Measurements from ENCODE around the gene MARCHF5.
"Not testable (repeated sequence)": the region's sequence is repeated elsewhere in the genome, so short reads cannot be mapped to it uniquely, and the experiment has no call there.

Gene MARCHF5

DNA sequence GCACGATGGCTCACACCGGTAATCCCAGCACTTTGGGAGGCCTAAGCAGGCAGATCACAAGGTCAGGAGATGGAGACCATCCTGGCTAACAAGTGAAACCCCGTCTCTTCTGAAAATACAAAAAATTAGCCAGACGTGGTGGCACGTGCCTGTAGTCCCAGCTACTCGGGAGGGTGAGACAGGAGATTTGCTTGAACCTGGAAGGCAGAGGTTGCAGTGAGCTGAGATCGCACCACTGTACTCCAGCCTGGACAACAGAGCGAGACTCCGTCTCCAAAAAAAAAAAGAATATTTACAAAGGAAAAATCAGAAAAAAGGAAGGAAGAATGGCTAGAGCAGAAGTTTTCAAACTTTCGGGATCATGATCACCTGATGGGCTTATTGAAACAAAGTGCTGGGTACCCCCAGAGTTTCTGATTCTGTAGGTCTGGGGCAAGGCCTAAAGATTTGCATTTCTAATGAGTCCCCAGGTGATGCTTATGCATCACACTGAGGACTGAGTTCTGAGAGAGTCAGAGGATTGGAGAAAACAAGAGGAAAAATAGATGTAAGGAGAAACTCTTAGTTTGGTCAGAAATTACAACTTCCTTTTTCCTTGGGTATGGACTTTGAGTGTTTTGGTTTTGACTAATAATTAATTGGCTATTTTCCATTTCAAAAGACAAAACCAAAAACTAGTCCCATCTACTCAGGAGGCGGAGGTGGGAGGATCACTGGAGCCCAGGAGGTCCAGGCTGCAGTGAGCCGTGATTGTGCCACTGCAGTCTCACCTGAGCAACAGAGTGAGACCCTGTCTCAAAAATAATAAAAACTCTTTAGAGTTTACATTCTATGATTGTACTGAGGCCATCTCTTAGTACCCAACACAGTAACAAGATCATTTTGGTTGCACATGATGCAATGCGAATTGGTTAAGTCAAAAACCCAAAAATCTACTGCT, 14.4 kb downstream of the MARCHF5 start:
- DNase-seq, result no peak

DNA sequence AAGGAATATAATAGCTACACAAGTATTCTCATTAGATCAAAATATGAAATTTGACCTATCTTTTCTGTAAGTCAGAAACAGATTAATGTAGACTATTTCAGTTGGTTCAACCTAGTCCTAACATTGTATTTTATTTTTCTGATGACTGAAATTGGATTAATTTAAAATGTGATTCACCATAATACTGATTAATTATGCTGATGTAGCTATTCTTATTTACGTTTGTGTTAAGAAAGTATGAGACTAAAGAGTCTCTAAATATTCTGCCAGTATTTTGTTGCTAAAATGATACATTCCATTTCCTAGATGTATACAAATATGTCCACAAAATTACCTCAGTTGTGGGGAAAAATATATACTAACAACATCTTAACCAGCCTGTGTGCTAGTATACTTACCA, 18.3 kb downstream of the MARCHF5 start:
- no peak for DNase-seq

DNA sequence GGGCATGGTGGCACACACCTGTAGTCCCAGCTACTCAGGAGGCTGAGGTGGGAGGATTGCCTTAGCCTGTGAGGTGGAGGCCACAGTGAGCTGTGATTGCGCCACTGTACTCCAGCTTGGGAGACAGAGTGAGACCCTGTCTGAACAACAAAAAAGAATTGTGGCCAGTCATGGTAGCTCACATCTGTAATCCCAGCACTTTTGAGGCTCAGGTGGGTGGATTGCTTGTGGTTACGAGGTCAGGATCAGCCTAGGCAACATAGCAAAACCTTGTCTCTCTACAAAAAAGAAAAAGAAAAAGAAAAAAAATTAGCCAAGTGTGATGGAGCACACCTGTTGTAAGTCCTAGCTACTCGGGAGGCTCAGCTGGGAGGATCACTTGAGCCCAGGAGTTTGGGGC, 22.8 kb downstream of the MARCHF5 start:
- no peak for DNase-seq

DNA sequence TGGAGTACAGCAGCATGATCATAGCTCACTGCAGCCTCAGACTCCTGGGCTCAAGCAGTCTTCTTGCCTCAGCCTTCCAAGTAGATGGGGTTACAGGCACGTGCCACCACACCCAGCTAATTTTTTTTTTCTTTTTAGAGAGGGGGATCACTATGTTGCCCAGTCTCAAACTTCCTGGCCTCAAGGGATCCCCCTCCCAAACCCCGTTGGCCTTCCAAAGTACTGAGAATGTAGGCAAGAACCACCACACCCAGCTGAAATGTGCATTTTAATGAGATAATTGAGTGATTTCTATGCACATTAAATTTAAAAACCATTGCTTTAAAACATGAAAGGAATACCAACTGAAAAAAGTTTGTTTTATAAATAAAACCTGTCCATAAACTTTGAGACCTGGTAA, 25.6 kb downstream of the MARCHF5 start:
- no peak for DNase-seq

GRCh38 chr10:92323079-92323478, 32.1 kb downstream of the MARCHF5 start:
- no peak for DNase-seq

DNA sequence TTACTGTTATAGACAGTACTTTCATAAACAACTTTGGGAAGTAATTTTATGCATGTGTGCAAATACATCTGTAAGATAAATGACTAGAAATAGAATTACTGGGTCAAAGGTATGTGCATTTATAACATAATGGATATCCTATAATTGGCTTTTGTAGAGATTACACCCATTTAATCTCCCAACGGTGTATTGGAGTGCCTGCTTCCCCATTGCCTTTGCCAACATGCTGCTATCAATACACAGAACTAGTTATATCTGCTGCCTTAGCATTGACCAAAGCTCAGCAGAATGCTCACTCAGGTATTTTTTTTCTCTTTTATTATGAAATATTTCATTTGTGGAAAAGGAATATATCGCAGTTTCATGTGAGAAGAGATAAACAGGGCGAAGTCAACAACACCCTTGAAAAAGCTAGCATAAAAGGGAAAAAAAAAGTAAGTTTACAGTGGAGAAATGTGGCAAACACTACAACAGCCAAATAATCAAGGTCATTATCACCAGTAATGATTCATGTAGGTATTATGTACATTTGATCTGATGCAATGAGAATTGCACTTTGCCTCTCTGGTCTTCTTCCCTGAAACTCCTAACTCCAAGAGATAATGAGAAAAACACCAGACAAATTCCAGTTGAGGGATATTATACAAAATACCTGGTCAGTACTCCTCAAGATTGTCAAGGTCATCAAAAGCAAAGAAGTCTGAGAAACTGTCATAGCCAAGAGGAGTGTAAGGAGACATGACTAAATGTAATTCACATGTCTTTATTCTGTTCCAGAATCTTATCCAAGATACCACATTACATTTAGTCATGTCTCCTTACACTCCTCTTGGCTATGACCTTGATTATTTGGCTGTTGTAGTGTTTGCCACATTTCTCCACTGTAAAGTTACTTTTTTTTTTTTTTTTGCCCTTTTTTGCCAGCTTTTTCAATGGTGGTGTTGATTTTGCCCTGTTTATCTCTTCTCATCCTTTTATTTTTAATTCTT, 36.8 kb downstream of the MARCHF5 start:
- DNase-seq, result no peak

- DNase-seq, result peak; percentile 45
Observed at GRCh38 chr10:92328993-92329392, 38.0 kb downstream of the MARCHF5 start.

DNA sequence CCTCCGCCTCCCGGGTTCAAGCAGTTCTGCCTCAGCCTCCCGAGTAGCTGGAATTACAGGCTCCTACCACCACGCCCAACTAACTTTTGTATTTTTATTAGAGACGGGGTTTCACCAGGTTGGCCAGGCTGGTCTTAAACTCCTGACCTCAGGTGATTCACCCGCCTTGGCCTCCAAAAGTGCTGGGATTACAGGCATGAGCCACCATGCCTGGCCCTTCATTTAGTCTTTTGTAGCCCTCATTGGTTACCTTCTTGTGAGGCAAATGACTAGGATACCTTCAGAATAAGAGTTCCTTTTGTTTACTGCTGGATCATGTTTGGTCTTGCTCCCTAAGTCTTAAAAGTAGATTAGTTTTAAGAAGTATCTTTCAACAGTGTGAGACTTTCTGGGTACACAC, 39.0 kb downstream of the MARCHF5 start:
- DNase-seq, result not testable (repeated sequence)

GRCh38 chr10:92342796-92343195, 51.8 kb downstream of the MARCHF5 start:
- DNase-seq, result no peak

DNA sequence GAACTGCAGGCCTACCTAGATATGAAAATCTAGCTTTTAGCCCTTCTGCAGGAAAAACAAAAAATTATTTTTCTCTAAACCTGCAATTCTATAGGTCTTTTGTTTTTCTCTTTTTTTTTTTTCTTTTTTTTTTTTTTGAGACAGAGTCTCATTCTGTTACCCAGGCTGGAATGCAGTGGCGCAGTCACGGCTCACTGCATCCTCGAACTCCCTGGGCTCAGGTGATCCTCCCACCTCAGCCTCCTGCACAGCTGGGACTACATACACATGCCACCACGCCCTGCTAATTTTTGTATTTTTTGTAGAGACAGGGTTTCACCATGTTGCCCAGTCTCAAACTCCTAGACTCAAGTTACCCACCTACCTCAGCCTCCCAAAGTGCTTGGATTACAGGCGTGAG, 54.6 kb downstream of the MARCHF5 start:
- not testable (repeated sequence) for DNase-seq

GRCh38 chr10:92347035-92347676, 56.2 kb downstream of the MARCHF5 start:
- not testable (repeated sequence) for DNase-seq

DNA sequence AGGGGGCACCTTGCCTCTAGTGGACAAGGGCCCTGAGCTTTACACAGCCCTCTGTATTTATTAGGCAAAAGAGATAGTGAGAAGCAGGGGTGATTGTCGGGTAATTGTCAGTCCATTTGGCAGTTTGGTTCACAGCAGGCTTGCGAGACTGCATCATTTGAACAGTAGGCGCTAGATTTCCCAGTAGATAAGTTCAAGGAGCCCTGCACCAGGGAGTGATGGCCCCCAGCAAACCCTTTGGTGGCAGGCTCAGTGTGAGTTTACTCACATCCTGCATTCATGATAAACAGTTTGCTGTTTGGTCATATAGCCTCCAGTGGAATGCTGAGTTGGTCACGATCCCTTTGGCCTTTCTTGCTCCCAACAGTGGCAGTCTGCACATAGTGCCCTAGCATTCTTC, 59.4 kb downstream of the MARCHF5 start:
- DNase-seq, result no peak

DNA sequence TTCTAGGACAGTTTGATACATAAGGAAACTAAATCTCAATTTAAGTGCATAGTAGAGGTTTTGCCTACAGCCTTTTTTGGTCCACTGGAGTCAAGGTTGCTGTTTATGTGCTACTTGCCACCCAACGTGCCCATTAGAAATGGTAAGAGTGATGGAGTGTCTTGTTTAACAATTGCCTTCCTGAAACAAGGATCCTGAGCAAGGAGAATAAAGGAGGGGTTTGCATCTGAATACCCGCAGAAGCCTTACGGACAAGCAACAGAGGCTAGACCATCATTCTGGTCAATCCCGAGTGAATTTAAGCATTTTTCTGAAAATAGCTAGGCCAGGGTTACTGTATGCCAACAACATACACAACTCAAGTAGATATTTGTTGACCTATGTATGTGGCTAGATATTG, 63.6 kb downstream of the MARCHF5 start:
- no peak for DNase-seq

GRCh38 chr10:92356041-92356440, 65.1 kb downstream of the MARCHF5 start:
- DNase-seq, result no peak

- DNase-seq, result no peak
Observed at GRCh38 chr10:92363498-92363897, 72.5 kb downstream of the MARCHF5 start.

DNA sequence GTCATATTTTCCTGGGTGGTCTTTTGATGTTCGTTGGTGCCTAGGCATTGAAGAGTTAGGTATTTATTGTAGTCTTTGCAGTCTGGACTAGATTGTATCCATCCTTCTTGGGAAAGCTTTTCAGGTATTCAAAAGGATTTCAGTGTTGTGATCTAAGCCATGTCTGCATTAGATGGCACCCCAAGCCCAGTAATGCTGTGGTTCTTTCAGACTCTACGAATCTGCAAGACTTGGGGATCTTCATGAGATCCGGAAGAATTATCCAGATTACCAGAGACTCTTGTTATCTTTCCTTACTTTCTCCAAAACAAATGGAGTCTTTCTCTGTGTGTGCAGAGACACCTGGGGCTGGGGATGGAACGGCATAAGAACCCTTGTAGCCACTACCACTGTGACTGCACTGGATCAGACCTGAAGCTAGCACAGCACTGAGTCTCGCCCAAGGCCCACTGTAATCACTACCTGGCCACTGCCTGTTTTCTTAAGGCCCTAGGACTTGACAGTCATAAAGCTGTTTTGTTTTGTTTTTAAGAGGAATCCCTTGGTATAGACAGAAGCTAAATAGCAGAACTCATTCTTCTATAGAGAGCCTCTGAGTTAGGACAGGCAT, 75.5 kb downstream of the MARCHF5 start:
- DNase-seq, result no peak

DNA sequence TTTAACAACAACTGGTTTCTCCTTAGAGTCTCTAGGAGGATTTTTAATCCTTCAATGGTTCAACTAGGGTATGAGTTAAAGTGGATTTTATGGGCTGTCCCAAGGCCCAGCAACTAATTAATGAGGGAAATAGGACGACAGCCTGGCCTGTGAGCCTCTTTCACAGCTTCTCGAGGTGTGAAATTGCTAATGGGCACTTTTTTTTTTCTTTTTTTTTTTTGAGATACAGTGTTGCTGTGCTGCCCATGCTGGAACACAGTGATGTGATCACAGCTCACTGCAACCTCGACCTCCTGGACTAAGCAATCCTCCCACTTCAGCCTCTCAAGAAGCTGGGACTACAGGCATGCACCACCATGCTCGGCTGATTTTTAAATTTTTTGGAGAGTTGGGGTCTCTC, 87.0 kb downstream of the MARCHF5 start:
- DNase-seq, result no peak

GRCh38 chr10:92381543-92381954, 90.6 kb downstream of the MARCHF5 start:
- no peak for DNase-seq

DNA sequence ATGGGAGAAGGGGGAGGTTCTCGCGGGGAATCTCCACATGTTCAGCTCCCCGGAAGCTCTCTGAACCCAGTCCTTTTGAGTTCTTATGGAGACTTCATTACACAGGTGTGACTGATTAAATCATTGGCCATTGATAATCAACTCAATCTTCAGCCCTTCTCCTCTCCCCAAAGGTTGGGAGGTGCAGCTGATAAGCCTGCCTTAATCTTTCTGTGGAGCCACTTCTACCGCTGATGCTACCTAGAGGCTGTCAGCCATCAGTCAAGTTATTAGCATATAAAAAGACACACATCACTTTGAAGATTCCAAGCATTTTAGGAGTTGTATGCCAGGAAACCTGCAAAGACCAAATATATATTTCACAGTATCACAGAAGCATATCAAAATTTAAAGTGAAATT, 91.7 kb downstream of the MARCHF5 start:
- DNase-seq, result no peak

DNA sequence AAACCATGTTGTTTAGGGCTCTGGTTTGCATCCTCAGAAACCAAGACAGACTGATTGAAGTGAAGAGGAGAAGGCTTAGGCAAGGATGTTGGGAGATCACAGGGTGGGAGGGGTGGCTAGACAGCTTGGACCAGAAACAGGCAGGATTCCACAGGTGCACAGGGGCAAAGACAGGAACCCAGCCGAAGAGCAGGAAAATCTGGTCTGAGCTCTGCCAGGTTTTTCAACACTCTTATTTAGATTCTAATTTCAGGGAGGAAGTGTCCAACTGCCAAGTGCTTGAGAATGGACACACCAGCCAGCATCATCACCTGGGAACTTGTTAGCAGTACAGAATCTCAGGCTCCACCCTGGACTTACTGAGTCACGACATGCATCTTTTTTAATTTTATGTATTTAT, 93.8 kb downstream of the MARCHF5 start:
- no peak for DNase-seq

GRCh38 chr10:92385831-92386230, 94.9 kb downstream of the MARCHF5 start:
- DNase-seq, result no peak

GRCh38 chr10:92387289-92387940, 96.4 kb downstream of the MARCHF5 start:
- peak; percentile 80 for DNase-seq
